HepG2 (cell line): ENCODE measurements around the gene CBX2. TPM values are rescaled to one million over a fixed set of nuclear protein-coding genes. Genes with fewer than 3 reads are reported as not detected.

Experiments used
- AGO2 ChIP-seq: fragments of 200-400 bp; formaldehyde crosslinking; optimal IDR thresholded peaks from 2 replicates; pipeline ENCODE3; 2017; ENCODE audit warnings: mild to moderate bottlenecking, low read depth, low read length, moderate library complexity
- ATRX ChIP-seq: sonication (generic); formaldehyde crosslinking; IDR thresholded peaks from 2 replicates; pipeline ENCODE4 v1.4.0; 2020; ENCODE audit warnings: missing genetic modification reagents, borderline replicate concordance
- BCL6 ChIP-seq: IDR thresholded peaks from 2 replicates; pipeline ENCODE4 v1.6.1; 2016; ENCODE audit warnings: missing genetic modification reagents, missing compliant biosample characterization
- ETV5 ChIP-seq: IDR thresholded peaks from 2 replicates; pipeline ENCODE4 v1.6.1; 2018; ENCODE audit warnings: missing biosample characterization, missing genetic modification reagents, inconsistent platforms, borderline replicate concordance
- FOXM1 ChIP-seq: sonication (generic); formaldehyde crosslinking; IDR thresholded peaks from 2 replicates; pipeline ENCODE4 v1.5.0; 2020; ENCODE audit warnings: missing genetic modification reagents
- GATAD1 ChIP-seq: IDR thresholded peaks from 2 replicates; pipeline ENCODE4 v1.6.1; 2016; ENCODE audit warnings: missing genetic modification reagents, missing compliant biosample characterization
- HDAC1 ChIP-seq: sonication (generic); formaldehyde crosslinking; IDR thresholded peaks from 2 replicates; pipeline ENCODE4 v1.5.1; 2020; ENCODE audit warnings: mild to moderate bottlenecking, missing genetic modification reagents
- KAT8 ChIP-seq: IDR thresholded peaks from 2 replicates; pipeline ENCODE4 v1.6.1; 2016; ENCODE audit warnings: missing genetic modification reagents, missing compliant biosample characterization
- MXD3 ChIP-seq: IDR thresholded peaks from 2 replicates; pipeline ENCODE4 v1.6.1; 2016; ENCODE audit warnings: mild to moderate bottlenecking, missing biosample characterization, missing genetic modification reagents
- NCOR1 ChIP-seq: fragments of 200-600 bp; sonication (generic); IDR thresholded peaks from 2 replicates; pipeline ENCODE4 v1.7.0; 2017; ENCODE audit warnings: antibody characterized with exemption, low read length, borderline replicate concordance
- RCOR2 ChIP-seq: IDR thresholded peaks from 2 replicates; pipeline ENCODE4 v1.6.1; 2016; ENCODE audit warnings: missing biosample characterization, missing genetic modification reagents
- SP4 ChIP-seq: sonication (generic); formaldehyde crosslinking; IDR thresholded peaks from 2 replicates; pipeline ENCODE4 v1.8.1; 2023; ENCODE audit warnings: mild to moderate bottlenecking, missing genetic modification reagents
- ZBTB7A ChIP-seq: sonication (generic); formaldehyde crosslinking; IDR thresholded peaks from 2 replicates; pipeline ENCODE4 v1.8.0; 2022; ENCODE audit warnings: mild to moderate bottlenecking, missing genetic modification reagents
- ZNF12 ChIP-seq: sonication (generic); formaldehyde crosslinking; IDR thresholded peaks from 2 replicates; pipeline ENCODE4 v1.5.0; 2020; ENCODE audit warnings: missing genetic modification reagents
- ZNF18 ChIP-seq: sonication (generic); formaldehyde crosslinking; IDR thresholded peaks from 2 replicates; pipeline ENCODE4 v1.8.0; 2022; ENCODE audit warnings: mild to moderate bottlenecking, missing genetic modification reagents; ENCODE audit not compliant: insufficient replicate concordance
- ZNF382 ChIP-seq: sonication (generic); formaldehyde crosslinking; IDR thresholded peaks from 2 replicates; pipeline ENCODE4 v1.5.0; 2020; ENCODE audit warnings: missing genetic modification reagents, mild to moderate bottlenecking, borderline replicate concordance
- ZNF501 ChIP-seq: sonication (generic); formaldehyde crosslinking; IDR thresholded peaks from 2 replicates; pipeline ENCODE4 v1.5.1; 2020; ENCODE audit warnings: mild to moderate bottlenecking, moderate library complexity, missing genetic modification reagents
- ZNF75D ChIP-seq: sonication (generic); formaldehyde crosslinking; IDR thresholded peaks from 2 replicates; pipeline ENCODE4 v1.8.1; 2023; ENCODE audit warnings: missing genetic modification reagents, mild to moderate bottlenecking, borderline replicate concordance
- polyA plus RNA-seq, 8 experiments: library from polyadenylated mRNA; depleted of rRNA in 3 of 8; stranded (reverse) in 7 of 8; unstranded in 1 of 8; fragments of >200 nt; fragmentation: Illumina TruSeq in 4 of 8; extraction: Trizol in 4 of 8; gene quantifications; 2 replicates each; pipeline versions ENCODE4 v1.2.1 to v1.2.3, GENCODE V29; 2011 to 2016; ENCODE audit warnings: low read depth in 4 of 8, missing spikeins in 1 of 8, mixed read lengths in 1 of 8; ENCODE audit not compliant: insufficient read depth in 1 of 8
- total RNA-seq, 5 experiments: library from RNA; depleted of rRNA; stranded (reverse); fragments of >200 nt; fragmentation: Illumina TruSeq; extraction: Trizol; gene quantifications; 2 replicates each; pipeline ENCODE4 v1.2.3, GENCODE V29; 2016; ENCODE audit warnings: low read depth in 1 of 5
- TF ChIP-seq, protein P1 (sequence below): sonication (generic); formaldehyde crosslinking; IDR thresholded peaks from 2 replicates; pipeline ENCODE4 v1.4.0; 2020; ENCODE audit warnings: missing genetic modification reagents, borderline replicate concordance
- TF ChIP-seq, protein P2 (sequence below): sonication (generic); formaldehyde crosslinking; IDR thresholded peaks from 2 replicates; pipeline ENCODE4 v1.4.0; 2020; ENCODE audit warnings: missing genetic modification reagents
- TF ChIP-seq, protein P3 (sequence below): sonication (generic); formaldehyde crosslinking; conservative IDR thresholded peaks from 2 replicates; pipeline ENCODE4 v1.8.0; 2022; ENCODE audit warnings: mild to moderate bottlenecking, moderate library complexity, missing genetic modification reagents

The CBX2 gene
- total and polyA plus RNA-seq, 2 of the 13 experiments (the other 11 are each of a cell fraction or from before 2014, with no cell fraction given), result 14.5 to 31.1 TPM

GRCh38 chr17:79798299-79799173 lies 20.6 kb downstream of the CBX2 start (continued):
- TF ChIP-seq NCOR1 (no peak), RCOR2 (CRISPR knock-in tag) (no peak), HDAC1 (no peak), FOXM1 (CRISPR knock-in tag) (no peak), ETV5 (peak; percentile 20; the same call in 1 of the 2 replicates), ZNF75D (CRISPR knock-in tag) (no peak), KAT8 (CRISPR knock-in tag) (no peak), GATAD1 (CRISPR knock-in tag) (no peak), ATRX (no peak), ZNF18 (no peak), MXD3 (no peak), ZNF501 (CRISPR knock-in tag) (no peak; the same call in 1 of the 2 replicates), SP4 (no peak), ZNF12 (CRISPR knock-in tag) (no peak), ZNF382 (CRISPR knock-in tag) (no peak), BCL6 (CRISPR knock-in tag) (no peak), AGO2 (peak; percentile 52), ZBTB7A (peak; percentile 67; the same call in 1 of the 2 replicates)
- TF ChIP-seq, protein P1, sequence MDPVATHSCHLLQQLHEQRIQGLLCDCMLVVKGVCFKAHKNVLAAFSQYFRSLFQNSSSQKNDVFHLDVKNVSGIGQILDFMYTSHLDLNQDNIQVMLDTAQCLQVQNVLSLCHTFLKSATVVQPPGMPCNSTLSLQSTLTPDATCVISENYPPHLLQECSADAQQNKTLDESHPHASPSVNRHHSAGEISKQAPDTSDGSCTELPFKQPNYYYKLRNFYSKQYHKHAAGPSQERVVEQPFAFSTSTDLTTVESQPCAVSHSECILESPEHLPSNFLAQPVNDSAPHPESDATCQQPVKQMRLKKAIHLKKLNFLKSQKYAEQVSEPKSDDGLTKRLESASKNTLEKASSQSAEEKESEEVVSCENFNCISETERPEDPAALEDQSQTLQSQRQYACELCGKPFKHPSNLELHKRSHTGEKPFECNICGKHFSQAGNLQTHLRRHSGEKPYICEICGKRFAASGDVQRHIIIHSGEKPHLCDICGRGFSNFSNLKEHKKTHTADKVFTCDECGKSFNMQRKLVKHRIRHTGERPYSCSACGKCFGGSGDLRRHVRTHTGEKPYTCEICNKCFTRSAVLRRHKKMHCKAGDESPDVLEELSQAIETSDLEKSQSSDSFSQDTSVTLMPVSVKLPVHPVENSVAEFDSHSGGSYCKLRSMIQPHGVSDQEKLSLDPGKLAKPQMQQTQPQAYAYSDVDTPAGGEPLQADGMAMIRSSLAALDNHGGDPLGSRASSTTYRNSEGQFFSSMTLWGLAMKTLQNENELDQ (CRISPR knock-in tag), result no peak
- TF ChIP-seq, protein P2, sequence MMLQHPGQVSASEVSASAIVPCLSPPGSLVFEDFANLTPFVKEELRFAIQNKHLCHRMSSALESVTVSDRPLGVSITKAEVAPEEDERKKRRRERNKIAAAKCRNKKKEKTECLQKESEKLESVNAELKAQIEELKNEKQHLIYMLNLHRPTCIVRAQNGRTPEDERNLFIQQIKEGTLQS (CRISPR knock-in tag), result no peak
- TF ChIP-seq, protein P3, sequence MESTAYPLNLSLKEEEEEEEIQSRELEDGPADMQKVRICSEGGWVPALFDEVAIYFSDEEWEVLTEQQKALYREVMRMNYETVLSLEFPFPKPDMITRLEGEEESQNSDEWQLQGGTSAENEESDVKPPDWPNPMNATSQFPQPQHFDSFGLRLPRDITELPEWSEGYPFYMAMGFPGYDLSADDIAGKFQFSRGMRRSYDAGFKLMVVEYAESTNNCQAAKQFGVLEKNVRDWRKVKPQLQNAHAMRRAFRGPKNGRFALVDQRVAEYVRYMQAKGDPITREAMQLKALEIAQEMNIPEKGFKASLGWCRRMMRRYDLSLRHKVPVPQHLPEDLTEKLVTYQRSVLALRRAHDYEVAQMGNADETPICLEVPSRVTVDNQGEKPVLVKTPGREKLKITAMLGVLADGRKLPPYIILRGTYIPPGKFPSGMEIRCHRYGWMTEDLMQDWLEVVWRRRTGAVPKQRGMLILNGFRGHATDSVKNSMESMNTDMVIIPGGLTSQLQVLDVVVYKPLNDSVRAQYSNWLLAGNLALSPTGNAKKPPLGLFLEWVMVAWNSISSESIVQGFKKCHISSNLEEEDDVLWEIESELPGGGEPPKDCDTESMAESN (CRISPR knock-in tag), result peak; percentile 58
